K562 (cell line): ENCODE data around the gene TASP1. TPM values are rescaled to one million over a fixed set of nuclear protein-coding genes. Genes with fewer than 3 reads are reported as not detected.
"Not testable (repeated sequence)": the region's sequence is repeated elsewhere in the genome, so short reads cannot be mapped to it uniquely, and the experiment has no call there.

ENCODE experiments used
- ATAC-seq: fragments of 200-7000 bp; cut with Tn5 transposase; 3 replicates; pipeline ENCODE4 v1.9.1; 2020; ENCODE audit warnings: moderate library complexity
- BruUV-seq: library from RNA; stranded (reverse); fragments of 400-500 nt; replicated peaks from 2 replicates; lab custom pipeline; 2021; lab: Mats Ljungman, UMichigan
- CTCF ChIA-PET: fragments of 300-600 bp; formaldehyde crosslinking; extraction: SDS; loops from one replicate; lab custom pipeline; 2021; ENCODE audit warnings: low intra/inter-chr PET ratio; lab: Yijun Ruan, JAX
- POLR2A ChIA-PET: fragments of 300-600, 350-650 bp; sonication (Branson Sonifier 250); formaldehyde crosslinking; extraction: SDS; loops from one replicate; lab custom pipeline; 2021; ENCODE audit warnings: antibody characterized with exemption, inconsistent platforms; lab: Yijun Ruan, JAX
- DNase-seq, 4 experiments: peaks; one replicate each; pipeline versions ENCODE4 v3.0.0 to v3.0.0-alpha.2; 2011 to 2018; ENCODE audit warnings: low spot score in 3 of 4, mixed read lengths in 3 of 4; ENCODE audit errors: extremely low read depth in 1 of 4
- FAIRE-seq: peaks from 2 replicates; lab custom pipeline; 2011; peaks lifted over from hg19 to GRCh38; lab: Jason Lieb, UNC
- H2AFZ ChIP-seq: 2 replicates; pipeline ENCODE4 v1.6.0; 2011; ENCODE audit warnings: low read depth, low read length, control low read depth, inconsistent platforms
- H3K27ac ChIP-seq: fragments of 200-600 bp; 3 replicates; pipeline ENCODE4 v1.8.0; 2011; ENCODE audit warnings: low read depth, mild to moderate bottlenecking, control low read depth, inconsistent platforms, low read length, moderate library complexity, mixed read lengths; ENCODE audit errors: extremely low read depth
- H3K27me3 ChIP-seq, 2 experiments: fragments of 300-600 bp in 1 of 2; 2 replicates in 1 of 2; 3 replicates in 1 of 2; pipeline versions ENCODE4 v1.6.0 to v1.8.0; 2011; ENCODE audit warnings: inconsistent platforms in 2 of 2, low read length in 2 of 2, mild to moderate bottlenecking in 1 of 2, mixed read lengths in 1 of 2, moderate library complexity in 1 of 2; ENCODE audit not compliant: control insufficient read depth in 2 of 2, insufficient read depth in 2 of 2
- H3K36me3 ChIP-seq: fragments of 300-600 bp; 3 replicates; pipeline ENCODE4 v1.8.0; 2011; ENCODE audit warnings: mild to moderate bottlenecking, low read length, inconsistent platforms; ENCODE audit not compliant: control insufficient read depth, insufficient read depth
- H3K4me1 ChIP-seq, 2 experiments: fragments of 200-600 bp in 1 of 2; replicated peaks in 1 of 2; 2 replicates in 1 of 2; 3 replicates in 1 of 2; pipeline versions ENCODE4 v1.5.1 to v1.8.0; 2011; ENCODE audit warnings: inconsistent platforms in 2 of 2, low read length in 2 of 2, mild to moderate bottlenecking in 1 of 2, mixed read lengths in 1 of 2, moderate library complexity in 1 of 2; ENCODE audit not compliant: control insufficient read depth in 2 of 2, insufficient read depth in 2 of 2
- H3K4me2 ChIP-seq: 2 replicates; pipeline ENCODE4 v1.6.1; 2011; ENCODE audit warnings: low read length, control low read depth, inconsistent platforms, mixed read lengths; ENCODE audit not compliant: insufficient read depth
- H3K4me3 ChIP-seq: fragments of 200-600 bp; sonication (generic), shearing (Covaris generic); 2 replicates; pipeline ENCODE4 v1.5.1; 2016; ENCODE audit warnings: control low read depth, inconsistent platforms
- H3K79me2 ChIP-seq: fragments of 200-600 bp; 3 replicates; pipeline ENCODE4 v1.8.0; 2011; ENCODE audit warnings: low read length, inconsistent platforms; ENCODE audit not compliant: control insufficient read depth, insufficient read depth
- H3K9ac ChIP-seq, 2 experiments: 2 replicates each; pipeline versions ENCODE4 v1.6.0 to v1.6.1; 2011; ENCODE audit warnings: low read depth in 2 of 2, low read length in 2 of 2, control low read depth in 1 of 2, inconsistent platforms in 1 of 2, mild to moderate bottlenecking in 1 of 2, mixed read lengths in 1 of 2; ENCODE audit not compliant: insufficient read depth in 1 of 2
- H3K9me1 ChIP-seq: one replicate; pipeline ENCODE4 v1.6.0; 2011; ENCODE audit warnings: inconsistent platforms, mild to moderate bottlenecking, low read length, moderate library complexity; ENCODE audit not compliant: control insufficient read depth, insufficient read depth
- H3K9me3 ChIP-seq: replicated peaks from 2 replicates; pipeline ENCODE4 v1.5.1; 2011; ENCODE audit warnings: low read depth, low read length, inconsistent platforms; ENCODE audit not compliant: control insufficient read depth, insufficient read depth
- H4K20me1 ChIP-seq: replicated peaks from 2 replicates; pipeline ENCODE4 v1.6.1; 2011; ENCODE audit warnings: low read length, inconsistent platforms, mixed read lengths; ENCODE audit not compliant: control insufficient read depth, insufficient read depth
- WGBS: fragments of 100-300 bp; shearing (Covaris generic); methylation state at CpG from one replicate; pipeline ENCODE4 v1.1.6; 2016; ENCODE audit warnings: low coverage, mixed read lengths; ENCODE audit not compliant: insufficient coverage; ENCODE audit errors: missing lambda C conversion rate; 5-methylcytosine and 5-hydroxymethylcytosine counted together
- in situ Hi-C: fragments of 300-500 bp; cut with MboI; formaldehyde crosslinking; loops from 4 replicates; pipeline ENCODE4 v1.15.0; 2018; ENCODE audit warnings: inconsistent platforms, mixed read lengths
- intact Hi-C: fragments of 100-400 bp; cut with micrococcal nuclease; formaldehyde crosslinking; loops from 2 replicates; pipeline ENCODE4 v1.14.2; 2022
- polyA plus RNA-seq, 8 experiments: library from polyadenylated mRNA; depleted of rRNA in 4 of 8; stranded (reverse) in 5 of 8; unstranded in 3 of 8; fragments of >200 nt; fragmentation: Nextera tagmentation in 2 of 8; fragmentation: Illumina TruSeq in 1 of 8; extraction: Ambion mirVana in 2 of 8; extraction: Trizol in 1 of 8; gene quantifications; 2 replicates each; pipeline versions ENCODE4 v1.2.1 to v1.2.3, GENCODE V29; 2011 to 2014; ENCODE audit warnings: inconsistent platforms in 1 of 8, missing spikeins in 1 of 8
- total RNA-seq, 7 experiments: library from RNA; depleted of rRNA in 6 of 7; stranded (reverse); fragments of >200 nt in 6 of 7; fragmentation: Illumina TruSeq in 2 of 7; extraction: Trizol in 2 of 7; gene quantifications; 2 replicates each; pipeline versions ENCODE4 v1.2.1 to v1.2.3, GENCODE V29; 2011 to 2021; ENCODE audit warnings: low replicate concordance in 1 of 7

The TASP1 gene
- total and polyA plus RNA-seq, 9 of the 15 experiments (the other 6 are each of a cell fraction or from before 2014, with no cell fraction given), result 3.7 to 10.6 (median 6.4) TPM

GRCh38 chr20:13617585-13617984 is 21.1 kb downstream of the TASP1 start:
- ATAC-seq, H4K20me1 ChIP-seq, H3K4me2 ChIP-seq, FAIRE-seq, CTCF ChIA-PET, H3K36me3 ChIP-seq, H3K9me3 ChIP-seq, H2AFZ ChIP-seq, H3K4me3 ChIP-seq, H3K27ac ChIP-seq, in situ Hi-C loops, POLR2A ChIA-PET, H3K79me2 ChIP-seq, H3K4me1 ChIP-seq, BruUV-seq, DNase-seq, H3K9ac ChIP-seq, H3K27me3 ChIP-seq, H3K9me1 ChIP-seq: not testable (repeated sequence)
- WGBS, result 65% methylated on average over 2 of the region's 2 CpGs
- intact Hi-C loops, result loop anchor here (10.0 kb wide), 1 partner anchor 87 kb away; no protein-coding TSS in a partner anchor

- H4K20me1 ChIP-seq, FAIRE-seq, H3K9me1 ChIP-seq, CTCF ChIA-PET, H3K9me3 ChIP-seq, H3K9ac ChIP-seq, BruUV-seq, POLR2A ChIA-PET, ATAC-seq, H2AFZ ChIP-seq, H3K27ac ChIP-seq, H3K4me2 ChIP-seq, in situ Hi-C loops, H3K36me3 ChIP-seq, H3K27me3 ChIP-seq, H3K4me3 ChIP-seq, DNase-seq, H3K79me2 ChIP-seq, H3K4me1 ChIP-seq: not testable (repeated sequence)
- intact Hi-C loops, result loop anchor here (10.0 kb wide), 1 partner anchor 88 kb away; no protein-coding TSS in a partner anchor
- WGBS, result 80% methylated on average over 2 of the region's 2 CpGs
Observed at GRCh38 chr20:13616713-13617112, 22.0 kb downstream of the TASP1 start.
